Measurements from ENCODE around the gene POGLUT2. TPM values are rescaled to one million over a fixed set of nuclear protein-coding genes. Genes with fewer than 3 reads are reported as not detected.

POGLUT2 gene
- 19.9 and 26.1 TPM in 2 replicates for total RNA-seq (2014; rRNA removed; shearing (Covaris generic))
- 15.6 and 16.2 TPM in 2 replicates for polyA plus RNA-seq (2015; cell fraction: cytosol; rRNA removed)
- 29.4 and 51.6 TPM in 2 replicates for polyA plus RNA-seq (2015; cell fraction: nucleus; rRNA removed)

- DNase-seq (ENCODE audit: low read depth), result peak; percentile 95
Observed at GRCh38 chr13:102798581-102799425, at the start of gene POGLUT2, which contains the start of gene BIVM. Gene POGLUT2 (minus strand): TSS chr13:102798976. CDS start chr13:102798670, 306 bp downstream. Gene BIVM (plus strand): TSS chr13:102799119. CDS start chr13:102807268, 8,149 bp downstream.

DNA sequence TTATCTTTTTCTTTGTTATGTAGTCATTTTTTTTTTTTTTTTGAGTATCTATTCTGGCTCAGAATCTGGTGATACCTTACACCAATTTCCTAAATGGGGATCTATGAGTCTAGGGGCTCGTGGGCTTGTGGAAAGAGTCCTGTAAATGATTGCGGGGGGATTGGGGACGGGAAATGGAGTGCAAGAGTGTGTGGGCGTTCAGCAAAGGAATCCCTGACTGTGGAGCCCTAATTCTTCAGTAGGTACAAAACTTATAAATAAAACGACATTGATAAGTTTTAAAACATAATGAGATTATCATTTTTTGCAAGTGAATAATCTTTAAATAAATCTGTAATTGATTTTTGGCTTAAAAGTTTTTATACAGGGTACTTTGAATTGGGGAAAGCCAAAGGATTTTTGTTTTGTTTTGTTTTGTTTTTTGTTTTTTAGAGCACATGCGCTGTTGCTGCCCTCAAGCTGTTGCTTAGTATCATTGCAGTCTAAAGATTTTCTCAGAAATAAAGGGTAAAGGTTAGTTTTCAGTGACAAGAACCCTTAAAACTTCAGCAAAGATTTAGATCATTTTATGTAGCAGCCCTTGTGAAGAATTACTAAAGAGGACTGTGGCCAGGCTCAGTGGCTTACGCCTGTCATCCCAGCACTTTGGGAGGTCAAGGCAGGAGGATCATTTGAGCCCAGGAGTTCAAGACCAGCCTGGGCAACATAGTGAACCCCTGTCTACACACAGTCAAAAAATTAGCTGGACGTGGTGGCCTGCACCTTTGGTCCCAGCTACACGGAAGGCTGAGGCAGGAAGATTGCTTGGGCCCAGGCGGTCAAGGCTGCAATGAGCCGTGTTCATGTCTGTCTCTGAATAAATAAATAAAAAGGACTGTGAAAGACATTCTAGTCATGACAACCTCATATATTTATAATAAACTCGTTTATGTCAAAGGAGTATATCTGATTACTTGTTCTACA, 48.8 kb upstream of the POGLUT2 start:
- peak; percentile 49 for DNase-seq (ENCODE audit: low read depth)

GRCh38 chr13:102846261-102847015, 47.7 kb upstream of the POGLUT2 start:
- peak; percentile 30 for DNase-seq (ENCODE audit: low read depth)

DNA sequence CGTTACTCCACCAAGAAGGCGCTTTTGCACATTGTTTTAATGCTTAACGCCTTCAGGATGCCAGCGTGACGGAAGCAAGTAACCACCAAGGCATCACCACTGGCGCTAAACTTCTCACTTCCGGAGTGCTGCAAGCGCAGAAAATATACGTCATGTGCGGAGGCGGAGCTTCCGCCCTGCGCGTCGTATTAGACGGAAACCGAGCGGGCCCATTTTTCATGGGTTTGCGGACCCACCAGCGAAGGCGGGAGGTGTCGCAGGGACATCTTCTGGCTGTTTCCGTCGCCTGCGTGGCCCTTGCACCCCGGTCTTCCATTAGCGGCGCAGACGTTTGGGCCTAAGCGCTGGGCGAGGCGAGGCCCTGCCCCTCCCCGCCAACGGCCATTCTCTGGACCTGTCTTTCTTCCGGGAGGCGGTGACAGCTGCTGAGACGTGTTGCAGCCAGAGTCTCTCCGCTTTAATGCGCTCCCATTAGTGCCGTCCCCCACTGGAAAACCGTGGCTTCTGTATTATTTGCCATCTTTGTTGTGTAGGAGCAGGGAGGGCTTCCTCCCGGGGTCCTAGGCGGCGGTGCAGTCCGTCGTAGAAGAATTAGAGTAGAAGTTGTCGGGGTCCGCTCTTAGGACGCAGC, 47.0 kb upstream of the POGLUT2 start, which contains the start of gene ERCC5:
Gene ERCC5 (plus strand): TSS at position 403 of the 631 bp plus-strand sequence. CDS start 235 bp downstream, outside the sequence.
- DNase-seq (ENCODE audit: low read depth), result peak; percentile 96

- DNase-seq (ENCODE audit: low read depth), result no peak
Observed at GRCh38 chr13:102845289-102845629, 46.5 kb upstream of the POGLUT2 start.

- DNase-seq (ENCODE audit: low read depth), result no peak
Observed at GRCh38 chr13:102839462-102839861, 40.7 kb upstream of the POGLUT2 start.

- no peak for DNase-seq (ENCODE audit: low read depth)
Observed at GRCh38 chr13:102838982-102839381, 40.2 kb upstream of the POGLUT2 start.

GRCh38 chr13:102838273-102838672, 39.5 kb upstream of the POGLUT2 start:
- DNase-seq (ENCODE audit: low read depth), result no peak

DNA sequence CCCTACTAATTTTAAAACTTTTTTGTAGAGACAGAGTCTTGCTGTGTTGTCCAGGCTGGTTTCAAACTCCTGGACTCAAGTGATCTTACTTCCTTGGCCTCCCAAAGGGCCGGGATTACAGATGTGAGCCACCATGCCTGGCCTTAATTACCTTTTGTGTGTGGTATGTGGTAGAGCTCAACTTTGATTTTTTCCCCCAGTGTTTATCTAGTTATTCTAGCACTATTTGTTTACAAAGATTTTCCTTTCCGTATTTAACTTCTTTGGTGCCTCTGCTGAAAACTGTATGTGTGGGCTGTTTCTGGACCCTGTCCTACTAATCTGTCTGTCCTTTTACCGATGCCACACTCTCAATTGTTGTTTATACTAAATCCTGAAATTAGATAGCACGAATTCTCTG, 37.7 kb upstream of the POGLUT2 start:
- no peak for DNase-seq (ENCODE audit: low read depth)

GRCh38 chr13:102830646-102831045, 31.9 kb upstream of the POGLUT2 start:
- peak; percentile 60 for DNase-seq (ENCODE audit: low read depth)

DNA sequence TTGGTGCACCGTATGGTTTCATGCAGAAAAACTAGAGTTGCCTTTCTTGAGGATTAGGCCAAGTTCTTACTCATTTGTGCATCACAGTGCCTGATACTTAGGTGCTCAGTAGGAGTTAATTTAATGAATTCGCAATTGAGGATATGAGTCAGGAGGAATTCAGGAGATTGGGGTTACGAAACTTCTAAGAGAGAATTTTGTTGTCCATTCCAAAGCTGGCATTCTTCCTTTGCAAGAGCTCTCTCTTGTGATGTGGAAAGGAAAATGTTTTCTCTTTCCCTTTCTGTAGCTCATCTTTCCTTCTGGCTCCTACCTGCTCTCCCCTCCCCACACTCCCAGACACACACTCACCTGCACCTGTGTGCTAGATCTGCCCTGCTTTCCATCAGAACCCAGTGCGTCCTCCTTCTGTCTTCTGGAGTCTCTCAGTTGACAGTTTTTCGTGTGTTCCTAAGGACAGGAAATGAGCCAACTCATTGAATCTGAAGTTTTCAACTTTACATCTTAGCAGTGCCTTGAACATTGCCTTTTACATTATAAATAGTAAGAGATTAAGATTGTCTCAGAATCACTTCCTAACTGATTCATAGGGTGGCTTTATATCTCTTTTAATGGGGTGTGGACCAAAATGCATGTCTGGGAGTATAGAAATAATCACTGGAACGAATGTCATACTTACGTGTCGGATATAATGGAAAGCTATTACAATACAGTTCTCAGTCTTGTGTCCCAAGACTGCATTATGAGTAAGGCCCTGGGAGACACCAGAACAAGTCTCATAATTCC, 27.3 kb upstream of the POGLUT2 start:
- peak; percentile 94 for DNase-seq (ENCODE audit: low read depth)

GRCh38 chr13:102825400-102825799, 26.6 kb upstream of the POGLUT2 start:
- no peak for DNase-seq (ENCODE audit: low read depth)

- no peak for DNase-seq (ENCODE audit: low read depth)
Observed at GRCh38 chr13:102817907-102818306, 19.1 kb upstream of the POGLUT2 start.

GRCh38 chr13:102817241-102817640, 18.5 kb upstream of the POGLUT2 start:
- no peak for DNase-seq (ENCODE audit: low read depth)

DNA sequence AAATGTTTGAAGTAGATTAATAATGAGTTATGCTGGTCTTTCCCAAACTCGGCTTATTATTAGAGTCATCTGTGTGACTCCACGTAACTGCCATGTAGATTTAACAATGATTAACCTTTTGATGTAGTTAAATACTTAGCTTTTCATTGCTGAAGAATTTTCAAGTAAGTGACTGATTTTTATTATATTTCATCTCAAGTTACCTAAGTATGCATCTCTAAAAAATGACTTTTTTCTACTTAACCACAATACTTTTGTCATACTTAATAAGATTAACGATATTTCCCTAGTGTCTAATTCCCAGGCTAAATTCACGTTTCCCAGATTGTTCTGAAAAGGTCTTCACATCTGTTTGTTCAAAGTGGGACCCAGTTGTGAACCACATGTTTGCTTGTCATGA, 17.9 kb upstream of the POGLUT2 start:
- no peak for DNase-seq (ENCODE audit: low read depth)

DNA sequence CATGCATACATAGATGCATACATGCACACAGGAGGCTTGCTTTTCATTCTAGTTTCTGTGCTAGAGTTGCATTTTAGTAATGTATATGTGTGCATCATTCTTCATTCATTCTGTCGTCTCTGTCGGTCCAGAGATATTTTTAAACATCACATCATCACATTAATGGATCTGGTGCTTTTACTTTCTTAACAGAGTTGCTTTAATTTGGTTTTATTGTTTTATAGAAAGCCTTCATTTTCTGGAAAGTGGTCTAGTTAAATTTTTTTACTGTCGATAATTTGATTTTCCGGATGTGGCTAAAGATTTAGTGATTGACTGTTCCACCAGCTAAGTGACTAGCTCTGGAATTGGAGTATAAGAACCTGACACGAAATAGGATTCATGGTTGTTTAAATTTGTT, 17.0 kb upstream of the POGLUT2 start:
- DNase-seq (ENCODE audit: low read depth), result no peak

GRCh38 chr13:102814793-102815192, 16.0 kb upstream of the POGLUT2 start:
- no peak for DNase-seq (ENCODE audit: low read depth)

DNA sequence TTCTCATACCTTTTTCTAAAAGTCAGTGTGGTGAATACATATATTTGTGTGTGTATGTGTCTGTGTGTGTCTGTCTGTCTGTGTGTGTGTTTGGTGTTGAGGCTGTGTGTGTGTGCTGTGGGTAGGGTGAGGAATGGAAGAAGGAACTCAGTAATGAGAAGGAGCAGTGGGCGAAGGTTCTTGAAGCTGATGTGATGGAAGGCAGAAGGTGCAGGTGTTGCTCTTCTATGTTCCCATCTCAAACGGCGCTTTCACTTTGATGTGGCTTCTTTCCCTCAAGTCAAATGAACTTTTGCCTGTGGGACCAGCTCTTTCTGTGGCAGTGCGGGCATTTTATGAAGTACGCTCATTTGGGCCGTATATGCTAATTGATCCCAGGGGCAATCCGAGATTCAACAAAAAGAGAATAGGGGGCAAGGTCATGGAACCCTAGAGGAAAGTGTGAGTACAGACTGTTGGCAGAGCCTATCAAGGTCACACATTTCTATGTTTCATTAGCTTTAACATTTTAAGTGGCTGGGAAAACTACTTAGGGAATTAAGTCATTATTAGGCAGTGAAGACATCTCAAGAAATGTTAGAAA, 15.3 kb upstream of the POGLUT2 start:
- no peak for DNase-seq (ENCODE audit: low read depth)

DNA sequence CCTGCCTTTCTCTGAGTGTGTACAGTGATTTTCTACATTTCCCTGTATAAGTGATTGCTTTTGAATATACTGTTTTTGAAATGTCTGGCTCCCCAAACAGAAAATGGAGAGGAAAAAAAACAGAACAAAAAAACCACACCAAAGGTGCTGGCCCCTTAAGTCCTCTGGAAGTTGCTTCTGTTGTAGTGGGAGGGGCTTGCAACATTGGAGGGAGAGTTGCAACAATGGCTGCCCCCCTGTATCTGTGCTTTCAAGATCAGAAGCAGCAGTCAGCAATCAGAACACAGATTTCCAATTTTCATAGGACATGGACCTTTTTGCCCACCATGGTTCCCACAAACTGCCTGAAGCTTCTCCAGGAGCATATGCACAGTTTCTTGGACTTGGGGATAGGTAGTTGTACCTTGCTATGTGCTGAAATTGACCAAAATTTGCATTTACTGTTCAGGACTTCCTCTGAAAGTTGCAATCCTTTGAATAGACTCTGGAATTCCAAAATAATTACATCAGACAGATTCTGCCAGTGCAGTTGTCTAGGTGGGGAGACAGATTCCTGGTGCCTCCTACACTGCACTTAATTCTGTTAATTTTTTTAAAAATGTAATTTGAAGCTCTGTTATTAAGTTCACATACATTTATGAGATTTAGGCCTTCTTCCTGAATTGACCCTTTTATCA, 14.0 kb upstream of the POGLUT2 start:
- no peak for DNase-seq (ENCODE audit: low read depth)

Measured in HT1080 (cell line).